ENCODE data around the gene LSM2.

DNA sequence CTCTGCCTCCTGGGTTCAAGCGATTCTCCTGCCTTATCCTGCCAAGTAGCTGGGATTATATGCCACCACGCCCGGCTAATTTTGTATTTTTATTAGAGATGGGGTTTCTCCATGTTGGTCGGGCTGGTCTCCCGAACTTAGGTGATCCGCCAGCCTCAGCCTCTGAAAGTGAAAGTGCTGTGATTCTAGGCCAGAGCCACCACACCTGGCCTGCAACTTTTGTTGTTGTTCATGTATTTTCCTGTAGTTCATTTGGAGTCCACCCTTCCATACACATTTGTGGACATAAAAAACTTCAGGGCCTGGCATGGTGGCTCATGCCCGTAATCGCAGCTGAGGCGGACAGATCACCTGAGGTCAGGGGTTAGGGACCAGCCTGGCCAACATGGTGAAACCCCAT lies 35.3 kb upstream of the LSM2 start:
- TF ChIP-seq CTCF (IDR thresholded peaks at IDR 0.05) = no peak
- no peak for TF ChIP-seq POLR2A (IDR thresholded peaks at IDR 0.05)
